HTR-8/SVneo (cell line): ENCODE measurements around the gene CYB5R4.
"Not testable (repeated sequence)": the region's sequence is repeated elsewhere in the genome, so short reads cannot be mapped to it uniquely, and the experiment has no call there.

Source experiments
- DNase-seq: peaks from one replicate; pipeline ENCODE4 v3.0.0; 2011; ENCODE audit warnings: low spot score, mixed read lengths; ENCODE audit not compliant: insufficient read length
- FAIRE-seq: peaks from 2 replicates; lab custom pipeline; 2011; peaks lifted over from hg19 to GRCh38; lab: Jason Lieb, UNC

CYB5R4 gene

GRCh38 chr6:83860782-83861495 is 1.4 kb downstream of the CYB5R4 start:
- FAIRE-seq (no peak), DNase-seq (no peak)

- FAIRE-seq (no peak), DNase-seq (no peak)
These were observed 3.4 kb downstream of the CYB5R4 start for GRCh38 chr6:83862776-83863471.

- no peak for DNase-seq
- FAIRE-seq = no peak
These were observed 7.6 kb downstream of the CYB5R4 start for GRCh38 chr6:83867043-83867442.

- no peak for DNase-seq
- peak; percentile 94 for FAIRE-seq
These were observed 8.2 kb downstream of the CYB5R4 start for GRCh38 chr6:83867527-83868161.

- DNase-seq (peak; percentile 26), FAIRE-seq (no peak)
These were observed 9.2 kb downstream of the CYB5R4 start for GRCh38 chr6:83868639-83869038.

GRCh38 chr6:83870649-83871048 is 11.2 kb downstream of the CYB5R4 start:
- no peak for FAIRE-seq
- no peak for DNase-seq

- DNase-seq (no peak), FAIRE-seq (no peak)
These were observed 13.1 kb downstream of the CYB5R4 start for GRCh38 chr6:83872386-83873118.

- DNase-seq = no peak
- no peak for FAIRE-seq
These were observed 14.4 kb downstream of the CYB5R4 start for GRCh38 chr6:83873869-83874268.

- DNase-seq = no peak
- FAIRE-seq = no peak
These were observed 16.4 kb downstream of the CYB5R4 start for GRCh38 chr6:83875843-83876242.

GRCh38 chr6:83878902-83879644 is 19.6 kb downstream of the CYB5R4 start:
- FAIRE-seq = no peak
- no peak for DNase-seq

GRCh38 chr6:83879746-83880145 is 20.3 kb downstream of the CYB5R4 start:
- no peak for FAIRE-seq
- DNase-seq = no peak

GRCh38 chr6:83883240-83883639 is 23.8 kb downstream of the CYB5R4 start:
- no peak for DNase-seq
- FAIRE-seq = no peak

- peak; percentile 28 for FAIRE-seq
These were observed 25.0 kb downstream of the CYB5R4 start for GRCh38 chr6:83884523-83884922.

GRCh38 chr6:83885984-83886383 is 26.5 kb downstream of the CYB5R4 start:
- DNase-seq = no peak
- FAIRE-seq = no peak

More at GRCh38 chr6:83884523-83884922, 25.0 kb downstream of the CYB5R4 start:
- peak; percentile 25 for DNase-seq

GRCh38 chr6:83889621-83890020 is 30.1 kb downstream of the CYB5R4 start:
- DNase-seq = no peak
- FAIRE-seq = no peak

- FAIRE-seq (no peak), DNase-seq (no peak)
These were observed 31.0 kb downstream of the CYB5R4 start for GRCh38 chr6:83890520-83890919.

GRCh38 chr6:83891586-83891985 is 32.1 kb downstream of the CYB5R4 start:
- FAIRE-seq = no peak
- no peak for DNase-seq

- FAIRE-seq (no peak), DNase-seq (no peak)
These were observed 33.5 kb downstream of the CYB5R4 start for GRCh38 chr6:83893024-83893423.

- not testable (repeated sequence) for FAIRE-seq, DNase-seq
These were observed 37.6 kb downstream of the CYB5R4 start for GRCh38 chr6:83897094-83897493.

GRCh38 chr6:83901624-83902023 is 42.1 kb downstream of the CYB5R4 start:
- FAIRE-seq = no peak

More at GRCh38 chr6:83901624-83902023, 42.1 kb downstream of the CYB5R4 start:
- no peak for DNase-seq
